IPS-15b (cell line): ENCODE measurements around the gene RHBDD1.

Experiments
- H3K27me3 ChIP-seq: one replicate; pipeline ENCODE4 v1.6.1; 2013; ENCODE audit warnings: low read length; ENCODE audit not compliant: control insufficient read depth, insufficient read depth
- H3K36me3 ChIP-seq: one replicate; pipeline ENCODE4 v1.6.1; 2013; ENCODE audit warnings: low read length; ENCODE audit not compliant: control insufficient read depth, insufficient read depth
- H3K4me1 ChIP-seq: one replicate; pipeline ENCODE4 v1.6.1; 2013; ENCODE audit warnings: mild to moderate bottlenecking, low read length; ENCODE audit not compliant: control insufficient read depth, insufficient read depth
- H3K4me3 ChIP-seq: one replicate; pipeline ENCODE4 v1.5.1; 2013; ENCODE audit warnings: low read depth, low read length
- H3K9ac ChIP-seq: one replicate; pipeline ENCODE4 v1.6.1; 2013; ENCODE audit warnings: low read depth, mild to moderate bottlenecking, low read length
- H3K9me3 ChIP-seq: one replicate; pipeline ENCODE4 v1.6.1; 2013; ENCODE audit warnings: mild to moderate bottlenecking, low read length; ENCODE audit not compliant: control insufficient read depth, insufficient read depth

RHBDD1 gene

DNA sequence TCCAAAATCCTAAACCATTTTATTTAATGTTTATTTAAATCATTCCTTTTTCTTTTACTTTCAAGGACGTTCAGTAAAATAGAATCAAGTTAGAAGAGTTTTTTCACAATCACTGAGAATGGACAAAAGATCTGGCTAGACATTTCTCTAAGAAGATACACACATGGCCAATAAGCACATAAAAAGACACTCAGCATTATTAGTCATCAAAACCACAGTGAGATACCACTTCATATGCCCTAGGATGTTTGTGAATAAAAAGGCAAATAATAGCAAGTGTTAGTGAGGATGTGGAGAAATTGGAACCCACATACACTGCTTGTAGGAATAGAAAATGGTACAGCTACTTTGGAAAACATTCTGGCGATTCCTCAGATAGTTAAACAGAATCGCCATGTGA is 76.1 kb downstream of the RHBDD1 start:
- Histone ChIP-seq H3K36me3 (no peaks in the 10 kb centered on the region), H3K4me3 (no peak overlapping the region), H3K4me1 (no peaks in the 10 kb centered on the region), H3K9ac (no peak overlapping the region), H3K27me3 (no peaks in the 10 kb centered on the region), H3K9me3 (no peaks in the 10 kb centered on the region)

DNA sequence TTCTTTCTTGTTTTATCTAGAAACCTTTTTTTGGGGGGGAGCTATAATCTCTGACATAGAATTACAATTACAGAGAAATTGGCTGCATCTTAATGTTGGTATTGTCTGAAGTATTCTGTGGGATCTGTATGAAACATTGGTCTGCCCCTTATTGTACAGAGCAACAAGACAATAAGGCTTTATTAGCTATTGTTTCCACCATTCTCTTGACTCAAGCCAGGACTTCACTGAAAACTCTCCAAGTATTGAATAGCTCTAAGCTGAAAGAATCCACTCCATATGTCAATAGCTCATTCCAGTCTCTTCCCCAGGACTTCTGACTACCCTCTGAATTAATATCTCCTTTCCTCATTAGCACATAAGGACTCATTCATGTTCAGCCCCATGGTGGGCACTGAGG is 77.8 kb downstream of the RHBDD1 start:
- Histone ChIP-seq H3K4me3 (no peak overlapping the region), H3K27me3 (no peaks in the 10 kb centered on the region), H3K36me3 (no peaks in the 10 kb centered on the region), H3K4me1 (no peaks in the 10 kb centered on the region), H3K9ac (no peak overlapping the region), H3K9me3 (no peaks in the 10 kb centered on the region)

DNA sequence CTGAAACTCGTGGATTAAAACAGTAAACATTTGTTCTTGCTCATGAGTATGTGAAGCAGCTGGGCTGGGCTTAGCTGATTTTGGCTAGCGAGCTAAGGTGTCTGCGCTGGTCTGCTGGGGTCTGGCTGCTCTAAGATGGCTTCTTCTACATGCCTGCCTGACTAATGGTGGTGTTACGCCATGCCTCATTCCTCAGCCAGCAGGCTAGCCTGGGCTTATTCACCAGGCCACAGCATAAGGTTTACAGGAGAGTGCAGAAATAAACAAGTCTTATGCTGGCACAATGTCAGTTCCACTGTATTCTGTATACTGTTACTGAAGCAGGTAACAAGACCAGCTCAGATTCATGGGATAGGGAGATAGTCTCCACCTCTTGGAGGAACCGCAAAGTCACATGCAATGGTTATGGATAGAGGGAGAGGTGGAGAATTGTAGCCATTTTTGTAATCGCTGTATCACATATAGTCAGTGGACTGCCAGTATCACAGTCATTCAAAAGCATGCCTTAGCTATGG is 80.0 kb downstream of the RHBDD1 start:
- Histone ChIP-seq H3K4me1 (no peaks in the 10 kb centered on the region), H3K4me3 (no peak overlapping the region), H3K9ac (no peak overlapping the region), H3K27me3 (no peaks in the 10 kb centered on the region), H3K36me3 (no peaks in the 10 kb centered on the region), H3K9me3 (no peaks in the 10 kb centered on the region)

DNA sequence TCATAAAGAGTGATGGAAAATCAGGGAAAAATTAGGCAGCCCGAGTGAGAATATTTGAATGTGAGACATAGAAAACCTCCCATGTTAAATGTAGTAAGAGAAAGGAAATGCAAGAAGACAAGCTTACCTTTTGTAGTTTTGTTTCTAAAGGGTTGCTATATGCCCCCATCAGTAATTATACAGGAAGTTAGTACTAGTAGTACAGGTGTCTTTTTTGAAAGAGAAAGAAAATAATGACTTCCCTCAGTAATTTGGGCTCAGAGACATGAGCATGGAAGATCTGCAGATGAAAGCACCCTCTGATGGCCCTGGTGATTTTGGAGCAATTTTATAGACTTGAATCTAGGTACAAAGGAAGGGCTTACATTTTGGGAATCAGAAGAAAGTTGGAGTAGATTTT is 80.8 kb downstream of the RHBDD1 start:
- no peaks in the 10 kb centered on the region for H3K9me3 ChIP-seq
- no peaks in the 10 kb centered on the region for H3K4me1 ChIP-seq
- no peaks in the 10 kb centered on the region for H3K36me3 ChIP-seq
- H3K9ac ChIP-seq, result no peak overlapping the region
- no peaks in the 10 kb centered on the region for H3K27me3 ChIP-seq
- no peak overlapping the region for H3K4me3 ChIP-seq

DNA sequence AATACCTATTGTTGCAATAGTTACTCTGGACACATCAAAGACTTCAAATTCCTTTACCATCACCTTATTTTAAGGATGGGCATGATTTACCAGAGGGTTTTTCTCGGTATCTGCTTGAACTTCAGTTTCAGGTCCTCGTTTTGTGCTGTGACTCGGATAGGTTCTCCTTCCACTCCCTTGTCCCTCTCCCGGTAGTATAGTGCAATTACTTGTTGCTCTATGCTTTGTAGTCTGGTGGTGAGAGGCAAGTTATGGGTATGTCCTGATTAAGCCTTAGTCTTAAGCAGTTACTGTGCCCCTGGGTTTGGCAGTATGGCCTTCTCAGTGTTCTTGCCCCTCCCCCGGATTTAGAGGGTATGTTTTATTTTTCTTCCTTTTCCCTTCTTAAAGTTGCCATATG is 96.6 kb downstream of the RHBDD1 start:
- H3K36me3 ChIP-seq, result no peaks in the 10 kb centered on the region

DNA sequence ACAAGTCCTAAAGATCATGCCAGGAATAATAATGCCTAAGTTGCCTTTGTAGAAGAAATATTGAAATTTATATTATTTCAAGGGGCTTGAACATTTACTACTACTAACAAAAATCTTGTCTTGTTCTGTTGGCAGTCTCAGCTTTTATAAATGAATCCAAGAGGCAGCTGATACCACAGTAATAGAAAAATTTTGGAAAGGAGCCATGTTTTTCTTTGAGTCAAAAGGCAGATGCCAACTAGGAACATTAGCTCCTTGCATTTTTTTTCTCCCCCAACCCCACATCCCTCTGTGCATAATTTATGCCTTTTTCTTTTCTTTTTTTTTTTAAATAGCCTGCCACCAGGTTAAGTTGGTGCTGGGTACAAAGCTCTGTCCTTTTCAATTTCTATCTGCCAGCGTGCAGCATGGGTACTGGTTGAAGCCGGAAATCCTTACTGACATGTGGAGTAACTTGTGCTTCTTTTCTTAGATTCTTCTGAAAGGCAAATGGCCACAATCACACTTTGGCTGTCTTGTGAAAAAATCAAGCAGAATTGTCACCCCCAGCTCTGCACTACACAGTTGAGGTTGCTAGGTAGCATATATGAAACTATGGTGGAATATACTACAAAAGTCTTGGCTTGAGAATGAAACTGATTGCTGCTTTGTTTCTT is 98.8 kb downstream of the RHBDD1 start:
- Histone ChIP-seq H3K9ac (no peak overlapping the region), H3K36me3 (no peaks in the 10 kb centered on the region), H3K9me3 (no peaks in the 10 kb centered on the region), H3K4me3 (no peak overlapping the region), H3K4me1 (no peaks in the 10 kb centered on the region), H3K27me3 (no peaks in the 10 kb centered on the region)

More for the DNA sequence above, 96.6 kb downstream of the RHBDD1 start:
- Histone ChIP-seq H3K4me1 (no peaks in the 10 kb centered on the region), H3K27me3 (no peaks in the 10 kb centered on the region), H3K4me3 (no peak overlapping the region), H3K9ac (no peak overlapping the region), H3K9me3 (no peaks in the 10 kb centered on the region)

DNA sequence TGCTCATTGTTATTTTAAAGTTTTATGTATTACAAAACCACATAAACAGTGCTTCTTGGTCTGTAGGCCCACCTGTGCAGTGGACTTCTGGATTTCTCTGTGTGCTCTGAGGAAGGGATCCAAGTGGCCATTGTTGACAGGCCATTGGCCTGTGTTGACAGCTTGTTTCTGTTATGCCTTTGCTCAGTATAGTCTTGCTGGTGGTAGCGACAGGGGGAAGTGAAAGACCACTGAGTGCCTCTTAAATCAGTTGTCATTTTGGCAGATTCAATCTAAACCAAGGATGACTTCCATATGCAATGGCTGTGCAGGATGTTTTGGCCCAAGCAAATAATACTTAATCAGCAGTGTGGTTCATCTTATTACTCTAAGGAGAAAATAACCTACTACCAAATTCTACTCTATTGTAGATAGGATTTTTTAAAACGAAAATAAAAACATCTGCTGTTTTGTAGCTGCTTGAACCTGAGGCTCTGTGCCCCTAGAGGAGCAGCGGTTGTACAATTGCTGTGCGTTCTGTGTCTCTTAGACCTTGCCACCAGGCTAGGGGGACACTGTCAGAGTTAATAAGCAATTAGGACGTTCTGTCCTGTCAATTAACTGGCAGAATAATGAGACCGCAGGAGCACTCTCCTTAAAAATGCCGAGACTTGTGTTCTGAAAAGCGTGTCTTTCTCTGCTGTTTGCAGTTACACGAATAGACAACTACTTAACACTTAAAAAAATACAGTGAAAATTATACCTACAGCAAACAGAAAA is 108.2 kb downstream of the RHBDD1 start:
- no peaks in the 10 kb centered on the region for H3K4me1 ChIP-seq
- H3K4me3 ChIP-seq, result no peak overlapping the region
- no peaks in the 10 kb centered on the region for H3K27me3 ChIP-seq
- no peaks in the 10 kb centered on the region for H3K36me3 ChIP-seq
- no peaks in the 10 kb centered on the region for H3K9me3 ChIP-seq
- no peak overlapping the region for H3K9ac ChIP-seq

DNA sequence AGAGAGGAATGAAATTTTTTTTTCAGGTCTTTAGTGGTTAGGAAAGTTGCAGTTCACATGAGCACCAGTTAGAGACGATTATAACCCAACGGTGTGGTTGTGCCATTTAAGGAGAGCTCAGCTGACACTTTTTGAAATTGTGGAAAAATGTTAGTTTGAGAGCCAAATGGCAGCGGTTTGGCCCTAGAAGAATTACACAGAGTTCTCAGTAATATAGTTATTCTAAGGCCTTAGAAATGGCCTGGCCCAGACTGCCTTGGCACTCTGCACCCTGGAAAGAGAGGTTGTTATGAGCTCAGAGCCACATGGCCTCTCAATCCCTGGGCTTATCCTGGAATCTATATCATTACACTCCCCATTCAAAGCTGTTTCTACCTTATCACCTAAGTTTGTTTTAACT is 117.4 kb downstream of the RHBDD1 start:
- H3K27me3 ChIP-seq, result no peaks in the 10 kb centered on the region
- H3K4me1 ChIP-seq, result no peaks in the 10 kb centered on the region
- H3K4me3 ChIP-seq, result no peak overlapping the region
- H3K9me3 ChIP-seq, result no peaks in the 10 kb centered on the region
- H3K9ac ChIP-seq, result no peak overlapping the region
- H3K36me3 ChIP-seq, result no peaks in the 10 kb centered on the region

DNA sequence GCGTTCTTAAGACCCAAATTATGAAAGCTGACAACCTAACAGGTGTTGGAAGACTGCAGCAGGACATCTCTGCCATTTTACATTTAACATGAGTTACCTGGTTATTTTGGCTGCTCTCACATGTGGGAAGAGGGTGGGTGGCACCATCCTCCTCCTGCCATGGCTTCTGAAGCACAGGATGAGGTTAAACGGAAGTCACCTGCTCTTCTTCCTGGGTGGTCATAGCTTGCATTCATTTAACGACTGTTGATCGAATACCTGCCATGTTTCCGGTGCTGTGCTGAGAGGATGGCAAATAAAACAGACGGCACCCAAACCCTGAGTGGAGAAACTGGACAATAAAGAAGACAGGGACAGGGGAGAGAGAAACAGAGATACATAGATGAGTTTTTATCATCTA is 118.0 kb downstream of the RHBDD1 start:
- Histone ChIP-seq H3K27me3 (no peaks in the 10 kb centered on the region), H3K9ac (no peak overlapping the region), H3K9me3 (no peaks in the 10 kb centered on the region), H3K4me1 (no peaks in the 10 kb centered on the region), H3K36me3 (no peaks in the 10 kb centered on the region), H3K4me3 (no peak overlapping the region)

DNA sequence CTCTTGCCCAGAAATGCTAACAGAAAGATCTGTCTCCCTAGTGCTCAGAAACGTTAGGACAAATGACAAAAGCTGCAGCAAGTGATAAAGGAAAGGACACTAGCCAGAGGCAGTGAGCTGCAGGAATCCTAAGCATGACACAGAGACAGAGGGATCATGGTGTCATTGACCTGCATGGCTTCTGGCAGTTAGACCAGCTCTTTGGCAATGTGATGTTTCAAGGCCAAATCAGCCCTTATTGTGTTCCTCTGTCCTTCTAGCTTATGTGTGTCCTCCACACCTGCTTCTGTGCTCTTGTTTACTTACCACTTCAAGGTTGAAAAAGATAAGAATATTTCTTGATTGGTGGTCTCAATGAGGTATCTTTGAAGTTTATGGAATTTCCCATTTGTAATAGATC is 120.8 kb downstream of the RHBDD1 start:
- no peaks in the 10 kb centered on the region for H3K27me3 ChIP-seq
- no peaks in the 10 kb centered on the region for H3K9me3 ChIP-seq
- no peak overlapping the region for H3K9ac ChIP-seq

DNA sequence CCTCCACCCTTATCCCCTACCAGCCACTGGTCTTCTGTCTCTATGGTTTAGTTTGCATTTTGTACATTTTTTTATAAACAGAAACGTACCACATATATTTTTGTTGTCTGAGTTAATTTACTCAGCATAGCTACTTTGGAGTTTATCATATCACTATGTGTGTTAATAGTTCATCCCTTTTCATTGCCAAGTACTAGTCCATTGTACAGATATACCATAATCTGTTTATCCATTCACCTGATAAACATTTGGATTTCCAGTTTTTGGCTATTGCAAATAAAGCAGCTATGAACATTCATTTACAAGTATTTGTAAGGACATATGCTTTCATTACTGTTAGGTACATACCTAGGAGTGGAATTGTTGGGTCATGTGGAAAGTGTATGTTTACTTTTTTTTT is 123.6 kb downstream of the RHBDD1 start:
- Histone ChIP-seq H3K9ac (no peak overlapping the region), H3K4me1 (no peaks in the 10 kb centered on the region), H3K9me3 (no peaks in the 10 kb centered on the region), H3K4me3 (no peak overlapping the region), H3K36me3 (no peaks in the 10 kb centered on the region), H3K27me3 (no peaks in the 10 kb centered on the region)

More for the DNA sequence above, 120.8 kb downstream of the RHBDD1 start:
- H3K36me3 ChIP-seq, result no peaks in the 10 kb centered on the region
- no peaks in the 10 kb centered on the region for H3K4me1 ChIP-seq
- H3K4me3 ChIP-seq, result no peak overlapping the region

DNA sequence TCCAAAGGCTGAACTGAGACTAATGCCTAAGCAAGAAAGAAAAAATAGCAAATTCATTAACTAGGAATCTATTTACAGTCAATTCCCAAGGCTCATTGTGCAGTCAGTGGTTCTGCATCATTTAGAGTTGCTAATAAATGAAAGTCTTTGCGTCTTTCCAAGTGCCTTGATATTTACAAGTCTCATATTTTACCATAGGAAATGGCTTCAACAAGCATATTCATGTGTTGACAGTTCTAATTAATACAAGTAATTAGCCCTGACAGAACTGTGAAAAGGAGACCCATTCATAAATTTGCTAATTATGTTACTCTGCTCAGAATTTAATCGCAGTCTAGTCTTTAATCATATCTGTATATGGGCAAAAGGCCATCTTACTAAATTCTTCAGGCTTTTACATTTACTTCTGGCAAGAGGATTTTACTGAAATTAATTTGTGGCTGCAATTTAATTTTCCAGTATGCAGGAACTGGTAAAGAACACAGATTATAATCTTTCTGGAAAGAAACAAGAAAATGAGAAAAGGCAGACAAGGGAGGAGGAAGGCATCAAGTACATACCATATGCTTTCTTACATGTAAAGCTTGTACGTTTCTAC is 126.4 kb downstream of the RHBDD1 start:
- Histone ChIP-seq H3K36me3 (no peaks in the 10 kb centered on the region), H3K4me1 (no peaks in the 10 kb centered on the region), H3K4me3 (no peak overlapping the region), H3K9me3 (no peaks in the 10 kb centered on the region), H3K9ac (no peak overlapping the region), H3K27me3 (no peaks in the 10 kb centered on the region)
